CD1c-positive myeloid dendritic cell (primary cell): ENCODE data around the gene CCDC83.
"Not testable (repeated sequence)": the region's sequence is repeated elsewhere in the genome, so short reads cannot be mapped to it uniquely, and the experiment has no call there.

Source experiments
- DNase-seq: peaks from one replicate; pipeline ENCODE4 v3.0.0-alpha.2; 2016; ENCODE audit errors: extremely low spot score

Gene CCDC83

DNA sequence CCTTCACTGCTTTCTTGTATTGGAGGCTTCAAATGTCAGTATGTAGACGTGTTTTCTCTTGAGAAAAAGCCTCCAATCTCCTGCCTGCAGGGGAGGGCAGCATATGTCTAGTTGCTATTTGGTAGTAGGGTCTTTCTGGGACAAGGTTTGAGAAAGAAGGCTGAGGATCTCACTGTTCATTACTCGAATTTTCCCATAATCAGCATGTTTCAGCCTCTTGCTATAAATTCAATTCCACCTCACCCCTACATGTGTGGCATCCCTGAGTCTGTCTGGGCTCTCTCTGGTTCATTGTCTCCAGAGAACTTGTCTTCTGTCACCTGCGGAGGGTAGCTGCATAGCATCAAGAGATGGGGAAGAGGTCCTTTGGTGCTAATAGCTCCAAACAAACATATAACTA lies 19.5 kb upstream of the CCDC83 start:
- no peak for DNase-seq

DNA sequence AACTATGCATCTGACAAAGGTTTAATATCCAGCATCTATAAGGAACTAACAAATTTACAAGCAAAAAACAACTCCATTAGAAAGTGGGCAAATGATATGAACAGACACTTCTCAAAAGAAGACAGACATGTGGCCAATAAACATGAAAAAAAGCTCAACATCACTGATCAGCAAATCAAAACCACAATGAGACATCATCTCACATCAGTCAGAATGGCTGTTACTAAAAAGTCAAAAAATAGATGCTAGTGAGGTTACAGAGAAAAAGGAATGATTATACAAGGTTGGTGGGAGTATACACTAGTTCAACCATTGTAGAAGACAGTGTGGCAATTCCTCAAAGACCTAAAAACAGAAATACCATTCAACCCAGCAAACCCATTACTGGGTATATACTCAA lies 14.3 kb upstream of the CCDC83 start:
- DNase-seq = not testable (repeated sequence)

DNA sequence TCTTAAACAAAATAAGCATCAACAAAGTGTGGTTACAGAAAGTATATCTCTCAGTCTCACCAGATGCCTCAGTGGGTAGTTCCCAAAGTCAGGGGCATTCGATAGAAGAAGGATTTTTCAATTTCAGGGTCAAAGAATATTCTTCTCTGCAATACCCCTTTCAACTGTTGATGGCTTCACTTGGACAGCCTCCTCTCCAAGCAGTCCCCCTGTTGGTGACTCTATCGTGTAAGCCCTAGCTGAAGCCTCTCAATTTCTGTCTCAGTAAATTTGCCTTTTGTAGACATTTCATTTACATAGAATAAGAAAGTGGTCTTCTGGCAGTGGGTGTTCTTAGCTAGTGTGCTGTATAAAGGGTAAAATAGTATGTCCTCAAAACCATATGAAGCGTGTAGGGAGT lies 11.3 kb upstream of the CCDC83 start:
- no peak for DNase-seq

DNA sequence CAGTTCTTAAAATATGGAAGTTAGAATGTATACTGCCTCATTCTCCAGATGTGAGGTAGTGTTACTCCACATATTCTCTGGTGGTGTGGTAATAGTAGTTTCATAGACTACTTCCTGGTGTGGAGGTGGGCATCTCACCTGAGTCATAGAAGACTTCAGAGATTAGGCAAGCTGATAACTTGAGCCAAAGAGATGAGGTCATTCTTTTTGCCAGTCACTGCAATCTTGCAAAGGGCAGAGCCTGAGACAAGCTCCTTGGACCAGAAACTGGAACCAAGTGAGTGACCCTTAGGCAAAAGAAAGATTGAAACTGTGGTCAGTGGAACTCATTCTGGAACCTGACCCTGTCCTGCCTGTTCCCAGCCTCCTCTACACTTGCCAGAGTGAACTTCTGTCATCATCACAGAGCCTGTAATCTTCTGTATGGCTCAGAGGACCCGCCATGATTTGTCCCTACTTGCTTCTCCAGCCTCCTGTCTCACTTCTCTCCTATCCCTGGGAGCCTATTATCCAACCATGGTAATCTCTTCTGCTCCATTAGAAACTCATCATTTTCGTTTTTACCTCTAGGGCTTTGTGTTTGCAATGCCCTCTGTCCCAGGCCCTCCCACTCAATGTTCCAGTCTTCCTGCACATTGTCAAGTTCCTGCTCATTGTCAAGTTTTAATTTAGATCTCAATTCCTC lies 10.6 kb upstream of the CCDC83 start:
- peak; percentile 42 for DNase-seq

DNA sequence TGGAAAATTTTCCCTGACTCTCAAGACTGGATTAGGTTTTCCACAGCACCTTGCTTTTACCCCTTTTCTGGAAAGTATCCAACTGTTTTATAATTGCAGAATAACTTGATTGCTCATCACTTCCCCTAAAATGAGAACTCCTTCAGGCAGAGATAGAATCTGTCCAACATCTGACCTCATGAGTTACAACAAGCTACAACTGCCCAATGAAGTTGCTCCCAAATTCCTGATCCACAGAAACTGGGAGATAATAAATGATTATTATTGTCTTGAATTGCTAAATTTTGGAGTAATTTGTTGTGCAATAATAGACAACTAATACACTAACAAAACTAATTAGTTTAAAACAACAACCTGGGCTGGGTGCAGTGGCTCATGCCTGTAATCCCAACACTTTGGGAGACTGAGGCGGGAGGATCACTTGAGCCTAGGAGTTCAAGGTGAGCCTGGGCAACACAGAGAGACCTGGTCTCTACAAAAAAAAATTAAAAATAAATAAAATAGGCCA lies 10.0 kb upstream of the CCDC83 start:
- DNase-seq = peak; percentile 25

DNA sequence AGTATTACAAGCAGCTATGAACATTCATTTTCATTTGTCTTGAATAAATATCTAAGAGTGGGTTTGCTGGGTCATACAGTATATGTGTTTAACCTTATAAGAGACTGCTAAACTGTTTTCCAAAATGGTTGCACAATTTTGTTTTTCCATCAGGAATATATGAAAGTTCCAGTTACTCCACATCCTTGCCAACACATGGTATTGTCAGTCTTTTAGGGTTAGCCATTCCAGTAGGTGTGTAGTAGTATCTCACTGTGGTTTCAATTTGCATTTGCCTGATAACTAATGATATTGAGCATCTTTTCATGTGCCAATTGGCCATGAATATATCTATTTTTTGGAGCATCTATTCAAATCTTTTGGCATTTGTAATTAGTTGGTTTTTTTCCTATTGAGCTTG lies 7.7 kb upstream of the CCDC83 start:
- DNase-seq = no peak

DNA sequence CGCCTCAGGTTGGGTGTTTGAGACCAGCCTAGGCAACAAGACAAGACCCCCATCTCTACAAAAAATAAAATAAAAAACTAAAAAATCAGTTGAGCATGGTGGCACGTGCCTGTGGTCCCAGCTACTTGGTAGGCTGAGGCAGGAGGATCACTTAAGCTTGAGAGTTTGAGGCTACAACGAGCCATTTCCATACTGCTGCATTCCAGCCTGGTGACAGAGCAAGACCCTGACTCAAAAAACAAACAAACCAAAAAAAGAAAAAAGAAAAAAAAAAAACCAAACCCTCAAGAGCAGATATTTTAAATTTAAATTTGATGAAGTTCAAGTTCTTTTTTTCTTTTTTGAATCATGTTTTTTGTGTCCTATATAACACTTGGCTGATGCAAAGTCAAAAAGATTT lies 7.2 kb upstream of the CCDC83 start:
- no peak for DNase-seq

DNA sequence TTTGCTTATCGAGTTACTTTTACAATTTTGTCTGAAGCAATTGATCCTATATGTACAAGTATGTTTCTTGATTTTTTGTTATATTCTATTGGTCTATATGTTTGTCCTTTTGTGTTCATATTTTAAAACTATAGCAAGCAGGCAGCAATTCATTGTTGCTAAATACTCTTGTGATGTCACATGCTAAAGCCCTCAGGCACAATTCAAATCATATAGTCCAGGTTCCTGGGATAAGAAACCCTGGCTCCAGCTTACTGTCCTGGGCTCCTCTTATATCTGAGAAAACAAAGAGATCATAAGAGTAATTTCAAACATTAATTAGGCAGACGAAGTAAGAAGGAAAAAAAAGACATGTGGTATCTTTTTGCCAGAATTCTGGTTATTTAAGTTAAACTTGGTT lies 6.6 kb upstream of the CCDC83 start:
- DNase-seq = no peak

DNA sequence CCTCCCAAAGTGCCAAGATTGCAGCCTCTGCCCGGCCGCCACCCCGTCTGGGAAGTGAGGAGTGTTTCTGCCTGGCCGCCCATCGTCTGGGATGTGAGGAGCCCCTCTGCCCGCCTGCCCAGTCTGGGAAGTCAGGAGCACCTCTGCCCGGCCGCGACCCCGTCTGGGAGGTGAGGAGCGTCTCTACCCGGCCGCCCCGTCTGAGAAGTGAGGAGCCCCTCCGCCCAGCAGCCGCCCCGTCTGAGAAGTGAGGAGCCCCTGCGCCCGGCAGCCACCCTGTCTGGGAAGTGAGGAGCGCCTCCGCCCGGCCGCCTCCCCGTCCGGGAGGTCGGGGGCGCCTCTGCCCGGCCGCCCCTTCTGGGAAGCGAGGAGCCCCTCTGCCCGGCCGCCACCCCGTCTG lies 2.4 kb upstream of the CCDC83 start:
- not testable (repeated sequence) for DNase-seq

DNA sequence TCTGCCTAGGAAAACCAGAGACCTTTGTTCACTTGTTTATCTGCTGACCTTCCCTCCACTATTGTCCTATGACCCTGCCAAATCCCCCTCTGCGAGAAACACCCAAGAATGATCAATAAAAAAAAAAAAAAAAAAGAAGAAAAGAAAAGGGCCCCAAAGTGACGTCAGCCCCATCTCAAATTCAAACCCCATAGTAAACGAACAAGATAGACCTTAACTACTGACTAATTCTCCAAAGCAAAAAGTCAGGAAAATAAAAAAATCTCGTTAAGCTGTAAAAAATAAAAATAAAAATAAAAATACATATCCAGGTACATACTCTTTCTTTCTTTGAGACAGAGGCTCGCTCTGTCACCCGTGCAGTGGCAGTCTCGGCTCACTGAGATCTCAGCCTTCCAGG lies 1.6 kb upstream of the CCDC83 start:
- not testable (repeated sequence) for DNase-seq

DNA sequence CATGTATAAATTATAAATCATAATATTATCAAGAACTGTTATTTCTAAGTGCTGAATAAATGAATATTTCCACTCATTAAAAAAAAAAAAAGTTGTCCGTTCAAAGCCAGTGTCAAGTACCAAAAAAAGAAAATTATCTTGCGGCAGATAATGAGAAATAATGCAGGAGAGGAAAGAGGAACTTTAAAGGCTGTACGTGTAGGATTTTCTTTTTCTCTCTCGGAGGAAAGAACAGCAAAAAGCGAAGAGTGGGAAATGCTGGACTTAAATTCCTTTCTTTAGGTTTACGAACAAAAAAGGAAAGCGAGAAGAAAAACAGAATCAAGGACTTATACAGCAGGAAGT lies 999 bp upstream of the CCDC83 start:
- DNase-seq = peak; percentile 28

DNA sequence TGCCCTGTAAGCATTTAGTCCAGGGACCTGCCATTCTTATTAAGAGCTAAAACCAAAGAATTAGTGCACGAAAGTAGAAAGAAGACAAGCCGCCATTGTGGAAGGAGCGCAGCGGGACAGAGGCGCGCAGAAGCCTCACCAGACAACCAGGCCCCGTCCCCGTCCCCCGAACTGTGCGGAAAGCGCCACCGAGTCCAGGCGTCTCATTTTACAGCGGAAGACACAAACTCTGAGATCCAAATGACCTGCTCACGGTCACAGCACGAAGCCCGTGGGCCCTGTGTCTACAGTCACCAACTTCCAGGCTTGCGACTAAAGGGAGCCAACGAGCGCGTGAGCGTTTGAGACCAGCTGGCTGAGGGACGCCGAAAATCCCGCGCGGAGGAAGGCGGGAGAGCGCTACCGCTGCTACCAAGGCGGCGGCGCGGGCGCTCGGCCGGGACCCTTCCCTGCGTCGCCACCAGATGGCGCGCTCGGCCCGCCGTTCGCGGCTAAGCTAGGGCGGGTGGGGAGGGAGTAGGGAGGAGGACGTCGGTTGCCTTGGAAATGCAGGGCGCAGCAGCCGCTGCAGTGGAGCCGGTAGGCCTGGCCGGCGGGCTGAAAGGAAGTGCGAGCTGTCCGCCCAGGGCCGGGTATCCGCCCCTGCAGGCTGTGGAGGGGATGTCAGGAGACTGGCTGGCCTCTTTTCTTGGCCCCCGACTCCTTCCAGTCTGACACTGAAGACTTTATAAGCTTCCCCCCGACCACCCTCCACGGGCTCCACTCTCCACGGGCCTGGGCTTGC lies 434 bp upstream of the CCDC83 start:
- DNase-seq = peak; percentile 97

DNA sequence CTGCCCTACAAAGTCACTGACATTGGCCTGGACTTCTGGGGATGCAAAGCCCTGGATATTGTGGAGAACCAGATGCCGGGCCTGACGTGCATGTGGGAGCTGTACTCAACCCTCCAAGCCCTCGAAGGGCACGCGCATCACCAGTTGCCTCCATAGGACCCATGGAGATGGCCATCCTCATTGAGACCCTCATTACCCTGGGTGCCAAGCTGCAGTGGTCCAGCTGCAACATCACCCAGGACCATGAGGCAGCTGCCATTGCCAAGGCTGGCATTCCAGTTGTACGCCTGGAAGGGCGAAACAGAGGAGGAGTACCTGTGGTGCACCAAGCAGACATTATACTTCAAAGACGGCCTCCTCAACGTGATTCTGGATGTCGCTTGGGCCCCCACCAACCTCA lies 1.9 kb downstream of the CCDC83 start:
- no peak for DNase-seq

DNA sequence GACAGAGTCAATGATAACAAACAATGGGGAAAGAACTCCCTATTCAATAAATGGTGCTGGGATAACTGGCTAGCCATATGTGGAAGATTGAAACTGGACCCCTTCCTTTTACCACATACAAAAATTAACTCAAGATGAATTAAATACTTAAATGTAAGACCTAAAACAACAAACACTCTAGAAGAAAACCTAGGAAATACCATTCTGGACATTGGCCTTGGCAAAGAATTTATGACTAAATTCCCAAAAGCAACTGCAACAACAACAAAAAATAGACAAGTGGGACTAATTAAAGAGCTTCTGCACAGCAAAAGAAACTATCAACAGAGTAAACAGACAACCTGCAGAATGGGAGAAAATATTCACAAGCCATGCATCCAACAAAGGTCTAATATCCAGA lies 4.4 kb downstream of the CCDC83 start:
- not testable (repeated sequence) for DNase-seq

DNA sequence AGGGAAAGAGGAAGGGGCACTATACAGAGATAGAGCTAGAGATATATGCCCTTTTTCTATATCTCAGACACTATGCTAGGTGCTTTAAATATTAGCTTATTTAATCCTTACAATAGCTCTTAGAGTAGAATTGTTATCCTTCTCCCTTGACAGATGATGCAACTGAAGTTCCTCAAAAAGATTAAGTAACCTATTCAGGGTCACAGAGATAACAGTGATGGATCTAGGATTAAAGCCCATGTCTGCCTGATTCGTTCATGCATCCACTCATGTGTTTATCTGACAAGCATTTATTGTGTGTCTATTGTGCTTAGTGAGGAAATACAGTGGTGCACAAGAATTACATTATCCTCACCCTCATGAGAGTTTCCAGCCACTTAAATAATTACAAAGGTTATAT lies 8.7 kb downstream of the CCDC83 start:
- DNase-seq = peak; percentile 28

DNA sequence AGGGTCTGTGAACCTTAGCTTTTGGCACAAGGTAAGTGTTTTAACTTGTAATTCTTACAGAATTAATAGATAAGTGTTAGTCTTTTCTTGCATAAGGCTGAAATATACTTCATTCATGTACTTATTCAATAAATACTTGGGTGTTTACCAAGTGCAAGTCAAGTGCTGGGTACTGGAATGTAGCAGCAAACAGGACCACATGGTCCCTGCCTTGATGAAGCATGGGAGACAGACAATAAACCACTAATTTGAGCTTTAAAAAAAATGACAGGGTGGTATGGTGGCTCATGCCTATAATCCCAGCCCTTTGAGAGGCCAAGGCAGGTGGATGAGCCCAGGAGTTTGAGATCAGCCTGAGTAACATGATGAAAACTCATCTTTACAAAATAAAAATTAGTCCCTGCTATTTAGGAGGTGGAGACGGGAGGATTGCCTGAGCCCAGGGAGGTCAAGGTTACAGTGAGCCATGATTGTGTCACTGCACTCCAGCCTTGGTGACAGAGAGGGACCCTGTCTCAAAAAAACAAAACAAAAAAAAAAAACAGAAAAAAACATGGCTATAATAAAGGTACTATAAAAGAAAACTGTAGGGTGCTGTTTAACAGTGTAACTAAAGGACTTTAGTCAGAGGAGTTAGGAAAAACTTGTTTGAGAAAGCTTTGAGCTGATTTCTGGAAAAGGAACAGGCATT lies 11.1 kb downstream of the CCDC83 start:
- DNase-seq = no peak

DNA sequence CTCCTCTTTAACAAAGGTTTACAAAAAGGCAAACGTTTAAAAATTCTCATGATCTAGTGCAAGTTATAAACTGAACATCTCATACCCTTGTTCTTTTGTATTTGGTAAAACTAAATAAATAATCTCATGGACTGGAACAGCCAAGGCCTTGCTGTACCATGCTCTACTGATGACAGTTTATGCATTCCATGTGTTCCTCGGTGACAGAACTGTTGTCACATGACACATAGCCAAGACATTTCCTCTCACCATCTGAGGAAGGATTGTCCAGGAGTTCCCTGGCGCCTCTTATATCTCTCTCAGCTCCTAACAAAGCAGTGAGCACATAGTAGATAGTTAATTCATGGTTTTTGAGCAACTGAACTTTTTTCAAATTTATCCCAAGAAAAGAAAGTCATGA lies 12.6 kb downstream of the CCDC83 start:
- DNase-seq = no peak

DNA sequence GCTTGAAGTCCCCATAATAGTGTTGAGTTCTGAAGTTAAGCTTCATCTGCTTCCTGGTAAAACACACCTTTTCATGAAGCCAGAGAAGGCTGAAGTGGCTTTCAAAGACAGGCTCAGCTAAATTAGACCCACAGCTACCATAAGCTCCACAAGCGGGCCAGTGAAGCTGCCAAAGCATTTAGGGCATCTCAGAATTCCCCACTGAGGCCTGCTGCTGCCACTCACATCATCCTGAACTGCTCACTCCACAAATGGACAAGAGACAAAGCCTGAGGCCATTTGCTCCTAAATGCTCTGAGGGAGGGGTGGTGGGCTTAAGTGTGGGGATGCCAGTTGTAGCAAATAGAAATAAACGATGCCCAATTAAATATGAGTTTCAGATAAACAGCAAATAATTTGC lies 14.6 kb downstream of the CCDC83 start:
- DNase-seq = no peak

DNA sequence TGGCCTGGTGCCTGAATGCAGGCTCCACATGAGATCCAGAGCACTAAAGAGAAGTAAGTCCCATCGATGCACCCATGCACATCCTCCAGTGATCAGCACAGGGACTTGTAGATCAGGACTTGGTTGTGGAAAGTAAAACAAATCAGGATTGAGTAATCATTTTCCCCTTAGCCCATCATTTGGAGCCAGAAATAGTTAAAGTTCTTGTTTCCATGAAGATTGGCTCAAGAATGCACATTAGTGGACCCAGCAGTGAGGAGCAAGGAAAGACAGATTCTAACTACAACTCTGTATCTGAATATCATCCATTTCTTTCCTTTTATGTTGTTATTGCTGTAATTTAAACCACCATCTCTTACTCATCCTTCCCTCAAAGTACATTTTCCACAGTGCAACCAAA lies 19.1 kb downstream of the CCDC83 start:
- DNase-seq = no peak

DNA sequence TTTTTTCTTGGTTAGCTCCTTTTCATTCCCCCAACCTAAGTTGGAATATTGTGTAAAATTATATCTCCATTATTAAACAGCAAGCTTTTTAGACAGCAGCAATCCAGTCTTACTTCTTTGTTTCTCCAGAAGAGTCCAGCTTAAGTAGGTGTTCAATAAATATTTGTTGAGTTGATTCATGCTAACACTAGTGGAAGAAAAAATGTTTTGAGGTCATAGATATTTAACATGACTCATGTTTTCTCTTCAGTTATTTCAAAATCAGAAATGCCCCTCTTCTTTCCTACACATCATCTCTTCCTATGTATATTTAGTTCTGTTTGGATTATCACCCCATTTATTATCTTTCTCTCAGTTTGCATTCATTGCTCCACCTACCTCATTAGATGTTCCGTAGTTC lies 20.3 kb downstream of the CCDC83 start:
- no peak for DNase-seq

DNA sequence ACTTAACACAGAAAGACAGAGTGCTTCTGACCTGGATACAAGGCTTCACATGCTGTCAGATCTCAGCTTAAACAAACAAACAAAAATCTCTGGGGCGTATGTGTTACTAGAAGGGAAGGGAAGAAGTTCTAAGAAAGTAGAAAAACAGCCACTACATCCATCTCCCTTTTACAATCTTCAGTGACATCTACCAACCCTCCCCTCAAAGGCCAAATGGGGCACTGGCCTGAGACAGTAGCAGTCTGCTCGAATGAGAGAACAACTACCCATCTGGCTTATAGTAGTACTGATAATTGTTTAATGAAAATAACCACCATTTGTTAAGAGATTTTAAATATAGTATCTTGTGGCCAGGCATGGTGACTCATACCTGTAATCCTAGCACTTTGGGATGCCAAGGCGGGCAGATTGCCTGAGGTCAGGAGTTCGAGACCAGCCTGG lies 29.4 kb downstream of the CCDC83 start:
- DNase-seq = no peak

DNA sequence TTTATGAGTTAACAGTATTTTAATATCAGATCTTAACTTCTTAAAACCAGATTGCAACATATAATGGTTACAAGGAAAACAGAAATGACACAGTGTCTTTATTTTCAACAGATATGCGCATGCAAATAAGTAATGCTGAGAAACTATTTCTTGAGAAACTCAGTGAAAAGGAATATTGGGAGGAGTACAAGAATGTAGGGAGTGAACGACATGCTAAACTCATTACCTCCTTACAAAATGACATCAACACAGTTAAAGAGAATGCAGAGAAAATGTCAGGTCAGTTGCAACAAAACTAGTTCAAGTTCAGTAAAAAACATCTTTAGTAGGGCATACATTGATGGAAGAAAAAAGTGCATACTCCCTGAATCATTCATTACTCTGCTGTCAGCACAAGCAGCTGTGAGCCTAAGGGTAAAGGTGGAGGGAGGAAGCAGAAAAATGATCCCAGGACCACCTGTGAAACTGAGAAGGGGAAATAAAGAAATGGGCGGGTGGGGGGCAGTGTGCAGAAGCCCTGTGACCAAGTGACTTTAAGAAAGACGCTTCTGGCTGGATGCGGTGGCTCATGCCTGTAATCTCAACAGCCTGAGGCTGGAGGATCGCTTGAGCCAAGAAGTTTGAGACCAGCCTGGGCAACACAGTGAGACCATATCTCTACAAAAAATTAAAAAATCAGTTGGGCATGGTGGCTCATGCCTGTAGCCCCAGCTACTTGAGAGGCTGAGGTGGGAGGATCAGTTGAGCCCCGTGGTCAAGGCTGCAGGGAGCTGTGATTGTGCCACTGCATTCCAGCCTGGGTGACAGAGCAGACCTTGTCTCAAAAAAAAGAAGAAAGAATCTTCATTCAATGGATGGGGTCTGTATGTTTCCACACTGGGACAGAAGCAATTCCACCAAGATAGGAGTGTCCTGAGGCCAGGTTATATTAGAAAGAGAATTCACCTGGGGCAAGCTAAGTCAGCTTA lies 31.2 kb downstream of the CCDC83 start:
- no peak for DNase-seq
